ENCODE data around the gene TSC2.
A peak's percentile ranks its signal among the peaks of the same experiment; 100 is the strongest.
"Not testable (repeated sequence)": the region's sequence is repeated elsewhere in the genome, so short reads cannot be mapped to it uniquely, and the experiment has no call there.

Gene TSC2

DNA sequence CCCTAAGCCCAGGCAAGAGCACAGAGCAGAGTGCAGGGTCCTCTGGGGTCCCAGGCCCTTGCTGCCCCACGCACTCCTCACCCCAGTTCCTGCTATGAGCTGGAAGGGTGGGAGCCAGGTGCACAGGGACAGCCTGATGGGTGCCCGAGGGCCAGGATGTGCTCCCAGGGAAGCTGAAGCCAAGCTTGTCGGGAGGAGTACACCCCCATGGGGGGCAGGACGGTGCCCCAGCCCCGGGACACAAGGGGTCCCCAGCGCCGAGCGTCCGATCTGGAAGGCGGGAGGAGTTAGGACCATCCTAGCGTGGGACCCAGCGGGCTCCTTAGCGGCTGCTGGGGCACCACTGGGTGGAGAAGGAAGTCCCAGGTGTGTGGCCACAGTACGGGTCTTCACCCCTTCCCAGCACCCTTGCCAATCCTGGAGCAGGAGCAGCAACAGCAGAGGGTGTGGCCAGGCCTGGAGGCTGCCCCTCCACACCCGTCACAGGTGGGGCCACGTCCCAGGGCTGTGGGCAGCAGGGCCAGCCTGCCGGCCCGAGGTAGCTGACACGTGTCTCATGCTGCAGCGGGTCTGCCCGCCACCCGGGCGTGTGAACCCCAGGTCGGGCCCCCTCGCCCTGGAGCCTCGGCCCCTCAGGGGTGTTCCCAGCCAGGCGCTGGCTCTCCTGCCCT lies 76.1 kb downstream of the TSC2 start:
- DNase-seq: not testable (repeated sequence)

DNA sequence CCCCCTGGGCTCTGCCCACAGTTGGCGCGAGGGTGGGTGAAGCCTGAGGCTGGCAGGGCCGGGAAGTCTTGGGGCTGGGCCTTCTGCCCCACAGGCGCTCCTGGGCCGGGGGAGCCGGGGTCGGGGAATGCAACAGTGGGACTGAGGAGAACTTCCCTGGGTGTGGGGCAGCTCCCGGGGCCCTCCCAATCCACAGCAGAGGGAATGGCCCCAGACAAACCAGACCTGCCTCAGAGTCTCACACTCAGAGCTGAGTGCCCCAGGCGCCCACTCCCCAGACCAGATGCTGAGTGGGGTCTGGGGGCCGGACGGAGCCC lies 76.5 kb downstream of the TSC2 start:
- DNase-seq: not testable (repeated sequence)

DNA sequence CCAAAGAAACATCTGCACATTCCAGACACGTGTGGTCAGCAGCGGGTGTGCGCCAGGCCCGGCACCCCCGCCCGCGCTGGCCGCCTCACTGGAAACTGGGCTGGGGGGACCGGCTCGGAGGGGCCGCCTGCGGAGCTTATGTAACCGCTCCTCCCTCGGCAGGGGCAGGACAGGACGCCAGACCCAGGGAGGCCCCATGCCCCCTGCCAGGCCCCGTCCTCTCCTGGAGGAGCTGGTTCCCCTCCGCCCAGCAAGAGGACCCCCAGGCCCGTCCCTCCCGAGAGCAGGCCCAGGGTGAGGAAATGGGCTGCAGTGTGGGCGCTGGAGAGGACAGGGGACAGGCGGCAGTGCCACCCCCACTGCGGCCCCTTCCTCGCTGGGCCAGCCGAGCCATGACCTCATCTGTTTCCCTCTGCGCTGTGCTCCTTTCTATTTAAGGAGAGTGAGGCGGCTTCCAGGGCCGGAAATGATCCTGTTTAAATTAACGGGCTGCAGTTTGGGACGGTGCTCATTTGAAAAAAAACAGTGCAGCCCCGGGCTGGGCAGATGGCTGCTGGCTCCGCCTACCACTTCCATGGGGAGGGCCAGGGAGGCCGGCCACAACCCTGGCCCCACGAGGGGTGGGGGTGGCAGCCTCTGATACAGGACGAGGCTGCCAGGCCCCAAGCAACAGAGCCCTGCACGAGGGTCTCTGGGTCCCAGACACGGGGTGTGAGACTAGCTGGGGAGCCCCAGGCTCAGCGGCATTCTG lies 77.1 kb downstream of the TSC2 start:
- peak; percentile 81 for DNase-seq

DNA sequence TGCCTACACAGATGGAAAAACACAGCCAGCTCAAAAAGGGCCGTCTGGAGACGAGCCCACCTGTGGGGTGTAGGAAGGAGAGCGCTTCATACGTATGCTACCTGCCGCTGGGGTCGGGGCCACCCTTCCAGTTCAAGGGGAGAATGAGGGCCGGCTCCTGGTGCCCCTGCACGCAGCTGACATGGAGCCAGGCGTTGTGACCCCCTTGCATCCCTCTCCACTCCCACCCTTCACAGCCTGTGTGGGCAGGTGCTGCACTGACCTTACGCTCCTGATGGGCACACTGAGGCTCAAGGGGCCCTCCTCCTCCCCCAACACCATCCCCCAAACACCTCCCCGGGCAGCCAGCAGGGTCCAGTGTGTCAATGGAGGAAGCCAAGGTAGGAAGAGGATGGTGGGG lies 77.8 kb downstream of the TSC2 start:
- not testable (repeated sequence) for DNase-seq

DNA sequence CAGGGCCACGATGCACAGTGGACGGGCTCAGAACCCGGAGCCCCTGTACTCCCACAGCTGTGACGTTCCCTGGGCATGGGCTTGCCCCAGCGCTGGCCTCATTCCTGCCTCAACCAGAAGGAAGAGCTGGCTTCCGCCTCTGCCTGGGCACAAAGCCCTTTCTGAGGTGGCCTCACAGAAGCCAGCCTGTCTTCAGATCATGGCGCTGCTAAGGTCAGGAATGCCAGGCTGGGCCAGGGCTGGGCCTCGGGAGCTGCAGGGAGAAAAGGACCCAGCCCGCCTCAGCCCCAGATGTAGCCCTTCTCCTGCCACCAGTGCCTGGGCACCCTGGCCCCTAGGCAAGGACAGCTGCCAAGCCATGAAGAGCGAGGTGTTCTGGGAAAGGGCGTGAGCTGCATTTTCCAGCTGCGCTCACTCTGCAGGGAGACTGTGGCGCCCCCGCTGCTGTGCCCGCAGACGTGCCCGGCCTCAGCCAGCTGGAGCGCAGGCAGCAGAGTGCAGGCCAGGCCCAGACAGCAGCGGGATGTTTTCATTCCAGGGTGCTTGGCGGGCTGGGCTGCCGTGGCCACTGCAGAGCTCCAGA lies 78.5 kb downstream of the TSC2 start:
- peak; percentile 27 for DNase-seq

DNA sequence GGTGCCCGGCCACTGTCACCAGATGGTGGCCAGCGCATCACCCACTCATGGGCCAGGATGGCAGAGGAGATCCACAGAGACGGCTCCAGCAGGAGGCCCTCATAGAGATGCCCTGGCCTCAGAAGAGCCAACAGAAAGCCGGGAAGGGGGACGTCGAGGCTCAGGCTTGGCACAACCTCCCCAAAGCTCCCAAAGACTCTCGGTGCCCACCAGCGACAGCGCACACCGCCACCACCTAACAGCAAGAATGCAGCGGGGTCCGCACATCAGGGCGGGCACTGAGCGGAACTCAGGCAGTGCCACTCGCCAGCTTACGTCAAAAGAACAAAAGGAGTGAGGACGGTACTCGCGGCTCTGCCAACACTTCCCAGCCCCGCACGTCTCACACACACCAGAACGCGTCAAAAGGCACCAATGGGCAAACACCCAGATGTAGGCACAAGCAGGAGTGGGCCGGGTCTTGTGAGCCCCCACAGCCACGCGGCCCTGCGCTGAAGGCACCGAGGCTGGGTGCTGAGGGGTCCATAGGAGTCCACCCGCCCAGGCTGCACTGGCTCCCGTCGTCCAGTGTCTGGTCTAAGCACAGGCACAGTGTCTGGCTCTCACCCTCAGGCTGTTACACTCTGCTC lies 79.3 kb downstream of the TSC2 start:
- not testable (repeated sequence) for DNase-seq

DNA sequence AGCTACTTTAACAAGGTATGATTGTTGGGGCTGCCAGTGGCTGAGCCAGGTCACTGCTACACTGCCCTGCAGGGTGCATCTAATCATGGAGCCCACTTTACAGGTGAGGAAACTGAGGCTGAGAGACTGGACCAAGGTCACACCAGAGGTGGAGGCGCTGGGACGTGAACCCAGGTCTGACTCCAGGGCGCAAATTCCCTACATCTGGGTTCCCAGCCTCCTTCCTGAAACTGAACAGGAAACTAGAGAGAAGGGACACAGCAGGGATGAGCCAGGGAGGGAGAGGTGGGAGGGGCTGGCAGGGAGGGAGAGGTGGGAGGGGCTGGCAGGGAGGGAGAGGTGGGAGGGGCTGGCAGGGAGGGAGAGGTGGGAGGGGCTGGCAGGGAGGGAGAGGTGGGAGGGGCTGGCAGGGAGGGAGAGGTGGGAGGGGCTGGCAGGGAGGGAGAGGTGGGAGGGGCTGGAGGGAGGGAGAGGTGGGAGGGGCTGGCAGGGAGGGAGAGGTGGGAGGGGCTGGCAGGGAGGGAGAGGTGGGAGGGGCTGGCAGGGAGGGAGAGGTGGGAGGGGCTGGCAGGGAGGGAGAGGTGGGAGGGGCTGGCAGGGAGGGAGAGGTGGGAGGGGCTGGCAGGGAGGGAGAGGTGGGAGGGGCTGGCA lies 80.0 kb downstream of the TSC2 start:
- DNase-seq: peak; percentile 56

DNA sequence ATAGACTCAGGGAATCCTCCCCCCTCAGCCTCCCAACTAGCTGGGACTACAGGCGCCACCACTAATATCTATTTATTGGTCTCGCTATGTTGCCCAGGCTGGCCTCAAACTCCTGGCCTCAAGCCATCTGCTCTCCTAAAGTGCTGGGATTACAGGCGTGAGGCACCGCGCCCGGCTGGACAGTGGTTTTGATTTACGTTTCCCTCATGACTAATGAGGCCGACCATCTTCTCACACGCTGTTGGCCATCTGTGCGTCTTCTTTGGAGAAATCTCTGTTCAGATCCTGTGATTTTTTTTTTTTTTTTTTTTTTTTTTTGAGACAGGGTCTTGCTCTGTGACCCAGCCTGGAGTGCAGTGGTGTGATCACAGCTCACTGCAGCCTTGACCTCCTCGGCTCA lies 81.5 kb downstream of the TSC2 start:
- DNase-seq: peak; percentile 66

DNA sequence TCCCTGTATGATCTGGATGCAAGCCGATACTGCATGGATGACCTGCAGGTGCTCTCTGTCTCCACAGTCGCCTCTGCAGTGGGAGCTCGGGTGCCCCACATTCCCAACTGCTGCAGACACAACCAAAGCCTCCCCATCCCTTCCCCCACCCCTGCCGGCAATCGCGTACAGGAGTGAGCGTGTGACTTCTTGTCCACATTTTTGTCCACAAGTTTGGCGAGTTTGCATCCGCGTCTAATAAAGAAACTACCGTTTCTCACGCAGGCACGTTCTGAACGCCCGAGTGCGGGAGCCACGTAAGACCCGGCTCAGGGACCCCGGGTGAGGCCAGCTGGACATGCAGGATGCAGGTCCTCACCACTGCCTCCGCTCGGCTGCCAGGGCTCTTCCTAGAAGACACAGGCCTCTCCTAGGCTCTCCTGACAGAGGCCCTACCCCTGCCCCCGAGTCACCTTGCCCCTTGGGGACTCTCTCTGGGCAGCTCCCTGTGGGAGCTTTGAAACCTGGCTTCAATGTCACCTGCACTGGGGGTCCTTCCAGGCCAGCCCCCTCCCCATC lies 82.2 kb downstream of the TSC2 start:
- not testable (repeated sequence) for DNase-seq

DNA sequence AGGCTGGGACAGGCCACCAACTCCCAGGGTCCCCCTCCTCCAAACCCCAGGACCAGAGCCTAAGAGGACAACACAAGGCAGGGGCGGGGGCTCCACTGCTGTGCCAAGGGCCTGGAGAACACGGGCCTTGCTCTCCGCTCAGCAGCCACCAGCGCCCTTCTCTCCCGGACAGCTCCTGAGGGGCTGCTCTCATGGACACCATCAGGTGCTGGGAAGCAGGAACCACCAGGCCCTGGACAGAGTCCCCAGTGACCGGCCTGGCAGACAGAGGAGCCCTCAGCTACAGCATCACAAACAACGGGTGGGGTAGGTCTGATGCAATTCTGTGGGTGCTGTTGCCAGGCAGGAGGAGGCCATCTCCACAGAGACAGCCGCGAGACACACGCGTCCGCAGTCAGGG lies 86.0 kb downstream of the TSC2 start:
- DNase-seq: not testable (repeated sequence)

DNA sequence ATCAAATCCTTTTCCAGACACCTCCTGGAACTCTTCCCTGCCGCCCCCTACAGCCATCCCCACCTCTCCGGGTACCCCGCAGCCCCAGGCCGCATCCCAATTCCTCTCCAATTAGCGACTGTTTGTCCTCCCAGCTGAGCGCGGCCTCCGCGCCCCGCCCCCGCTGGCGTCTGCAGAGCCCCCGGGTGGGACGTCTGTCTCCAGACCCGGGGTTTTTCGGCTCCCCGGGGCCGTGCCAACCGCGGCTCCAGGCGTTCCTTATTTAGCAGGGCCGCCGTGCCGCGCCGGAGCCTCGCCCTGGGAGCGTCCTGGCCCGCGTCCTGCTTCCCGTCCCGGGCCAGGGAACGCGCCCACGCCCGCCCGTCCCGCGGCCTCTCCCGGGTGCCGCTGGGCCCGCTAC lies 87.3 kb downstream of the TSC2 start:
- not testable (repeated sequence) for DNase-seq

DNA sequence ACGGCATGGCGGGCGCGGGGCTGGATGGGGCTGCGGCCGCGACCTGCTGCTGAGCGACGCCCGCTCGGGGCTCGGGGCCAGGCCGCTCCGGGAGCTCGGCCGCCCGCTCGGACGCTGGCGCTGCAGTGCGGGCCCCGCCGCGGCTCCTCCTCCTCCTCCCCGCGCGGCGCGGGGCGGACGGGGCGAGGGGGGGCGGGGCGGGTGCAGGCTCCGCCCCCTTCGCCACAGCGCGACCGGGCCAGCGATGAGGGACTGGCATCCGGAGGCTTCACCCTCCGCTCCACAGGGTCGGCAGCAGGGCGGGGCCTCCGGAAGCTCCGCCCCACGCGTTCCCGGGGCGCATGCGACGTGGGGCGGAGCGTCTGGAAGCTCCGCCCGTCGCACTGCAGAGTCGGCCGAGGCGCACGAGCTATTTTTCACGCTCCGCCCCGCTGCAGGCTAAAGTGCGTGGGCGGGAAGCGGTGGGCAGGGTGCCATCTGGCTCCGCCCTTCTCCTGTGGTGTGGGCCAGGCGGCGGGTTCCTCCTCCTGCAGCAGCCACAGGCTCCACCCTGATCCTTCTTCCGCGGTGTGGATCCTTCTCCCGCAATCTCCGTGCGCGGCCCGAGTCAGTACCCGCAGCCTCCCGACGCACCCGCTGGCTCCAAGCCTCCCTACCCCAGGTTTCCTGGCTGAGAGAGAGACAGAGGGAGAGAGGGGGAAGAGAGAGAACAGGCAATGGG lies 88.1 kb downstream of the TSC2 start, which contains the start of gene PKD1:
Gene PKD1 (minus strand): TSS at position 129 of the 721 bp plus-strand sequence. CDS start 209 bp downstream, outside the sequence.
- DNase-seq: peak; percentile 91

Data from fibroblast of skin of abdomen (primary cell).